HG02642 (cell line): ENCODE measurements around the gene ZFAND2B.
"Not testable (repeated sequence)": the region's sequence is repeated elsewhere in the genome, so short reads cannot be mapped to it uniquely, and the experiment has no call there.

Experiments used
- ATAC-seq: cut with Tn5 transposase; IDR thresholded peaks from one replicate; pipeline ENCODE4 v1.9.1; 2021; ENCODE audit warnings: mild to moderate bottlenecking; ENCODE audit not compliant: unreplicated experiment, poor library complexity

Gene ZFAND2B

DNA sequence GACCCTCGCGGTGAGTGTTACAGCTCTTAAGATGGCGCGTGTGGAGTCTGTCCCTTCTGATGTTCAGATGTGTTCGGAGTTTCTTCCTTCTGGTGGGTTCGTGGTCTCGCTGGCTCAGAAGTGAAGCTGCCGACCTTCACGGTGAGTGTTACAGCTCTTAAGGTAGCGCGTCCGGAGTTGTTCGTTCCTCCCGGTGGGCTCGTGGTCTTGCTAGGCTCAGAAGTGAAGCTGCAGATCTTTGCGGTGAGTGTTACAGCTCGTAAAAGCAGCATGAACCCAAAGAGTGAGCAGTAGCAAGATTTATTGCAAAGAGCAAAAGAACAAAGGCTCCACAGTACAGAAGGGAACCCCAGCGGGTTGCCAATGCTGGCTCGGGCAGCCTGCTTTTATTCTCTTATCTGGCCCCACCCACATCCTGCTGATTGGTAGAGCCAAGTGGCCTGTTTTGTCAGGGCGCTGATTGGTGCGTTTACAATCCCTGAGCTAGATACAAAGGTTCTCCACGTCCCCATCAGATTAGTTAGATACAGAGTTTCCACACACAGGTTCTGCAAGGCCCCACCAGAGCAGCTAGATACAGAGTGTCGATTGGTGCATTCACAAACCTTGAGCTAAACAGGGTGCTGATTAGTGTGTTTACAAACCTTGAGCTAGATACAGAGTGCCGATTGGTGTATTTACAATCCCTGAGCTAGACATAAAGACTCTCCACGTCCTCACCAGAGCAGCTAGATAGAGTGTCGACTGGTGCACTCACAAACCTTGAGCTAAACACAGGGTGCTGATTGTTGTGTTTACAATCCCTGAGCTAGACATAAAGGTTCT is 5.9 kb upstream of the ZFAND2B start:
- ATAC-seq: not testable (repeated sequence)

DNA sequence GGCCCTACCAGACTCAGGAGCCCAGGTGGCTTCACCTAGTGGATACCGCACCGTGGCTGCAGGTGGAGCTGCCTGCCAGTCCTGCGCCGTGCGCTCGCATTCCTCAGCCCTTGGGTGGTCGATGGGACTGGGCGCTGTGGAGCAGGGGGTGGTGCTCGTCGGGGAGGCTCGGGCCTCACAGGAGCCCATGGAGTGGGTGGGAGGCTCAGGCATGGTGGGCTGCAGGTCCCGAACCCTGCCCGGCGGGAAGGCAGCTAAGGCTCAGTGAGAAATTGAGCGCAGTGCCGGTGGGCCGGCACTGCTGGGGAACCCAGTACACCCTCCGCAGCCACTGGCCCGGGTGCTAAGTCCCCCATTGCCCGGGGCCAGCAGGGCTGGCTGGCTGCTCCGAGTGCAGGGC is 5.3 kb upstream of the ZFAND2B start:
- ATAC-seq: not testable (repeated sequence)

GRCh38 chr2:219204425-219205164 is 2.0 kb upstream of the ZFAND2B start:
- no peak for ATAC-seq

- no peak for ATAC-seq
Observed at GRCh38 chr2:219205165-219205538, 1.4 kb upstream of the ZFAND2B start.

GRCh38 chr2:219205981-219206327 is 628 bp upstream of the ZFAND2B start:
- no peak for ATAC-seq

- ATAC-seq: no peak
Observed at GRCh38 chr2:219207134-219207883, 727 bp downstream of the ZFAND2B start.

DNA sequence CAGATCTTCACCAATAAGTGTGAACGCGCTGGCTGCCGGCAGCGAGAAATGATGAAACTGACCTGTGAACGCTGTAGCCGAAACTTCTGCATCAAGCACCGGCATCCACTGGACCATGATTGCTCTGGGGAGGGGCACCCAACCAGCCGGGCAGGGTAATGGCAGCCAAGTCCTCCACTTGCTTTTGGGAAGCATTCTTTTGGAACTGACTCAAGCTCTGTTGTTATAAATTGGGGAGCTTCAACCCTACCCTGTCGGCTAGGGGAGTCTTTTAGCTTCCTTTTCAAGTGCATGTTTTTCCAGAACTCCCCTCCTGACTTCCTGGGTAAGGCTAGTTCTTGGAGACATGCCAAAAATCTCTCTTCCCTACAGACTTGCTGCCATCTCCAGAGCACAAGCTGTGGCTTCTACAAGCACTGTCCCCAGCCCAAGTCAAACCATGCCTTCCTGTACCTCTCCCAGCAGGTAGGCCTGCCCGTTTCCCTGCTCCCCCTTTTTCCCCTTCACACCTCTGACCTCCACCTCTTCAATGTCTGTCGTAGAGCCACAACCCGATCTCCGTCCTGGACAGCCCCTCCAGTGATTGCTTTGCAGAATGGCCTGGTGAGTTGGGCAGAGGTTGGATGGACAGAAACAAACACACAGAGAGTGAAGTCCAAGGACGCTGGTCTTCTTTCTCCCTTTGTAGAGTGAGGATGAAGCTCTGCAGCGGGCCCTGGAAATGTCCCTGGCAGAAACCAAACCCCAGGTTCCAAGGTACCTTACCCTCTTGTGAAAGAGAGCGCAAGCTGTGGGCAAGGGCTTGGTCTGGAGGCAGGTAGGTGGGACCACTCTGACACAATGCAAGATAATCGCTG is 1.5 kb downstream of the ZFAND2B start:
- no peak for ATAC-seq

DNA sequence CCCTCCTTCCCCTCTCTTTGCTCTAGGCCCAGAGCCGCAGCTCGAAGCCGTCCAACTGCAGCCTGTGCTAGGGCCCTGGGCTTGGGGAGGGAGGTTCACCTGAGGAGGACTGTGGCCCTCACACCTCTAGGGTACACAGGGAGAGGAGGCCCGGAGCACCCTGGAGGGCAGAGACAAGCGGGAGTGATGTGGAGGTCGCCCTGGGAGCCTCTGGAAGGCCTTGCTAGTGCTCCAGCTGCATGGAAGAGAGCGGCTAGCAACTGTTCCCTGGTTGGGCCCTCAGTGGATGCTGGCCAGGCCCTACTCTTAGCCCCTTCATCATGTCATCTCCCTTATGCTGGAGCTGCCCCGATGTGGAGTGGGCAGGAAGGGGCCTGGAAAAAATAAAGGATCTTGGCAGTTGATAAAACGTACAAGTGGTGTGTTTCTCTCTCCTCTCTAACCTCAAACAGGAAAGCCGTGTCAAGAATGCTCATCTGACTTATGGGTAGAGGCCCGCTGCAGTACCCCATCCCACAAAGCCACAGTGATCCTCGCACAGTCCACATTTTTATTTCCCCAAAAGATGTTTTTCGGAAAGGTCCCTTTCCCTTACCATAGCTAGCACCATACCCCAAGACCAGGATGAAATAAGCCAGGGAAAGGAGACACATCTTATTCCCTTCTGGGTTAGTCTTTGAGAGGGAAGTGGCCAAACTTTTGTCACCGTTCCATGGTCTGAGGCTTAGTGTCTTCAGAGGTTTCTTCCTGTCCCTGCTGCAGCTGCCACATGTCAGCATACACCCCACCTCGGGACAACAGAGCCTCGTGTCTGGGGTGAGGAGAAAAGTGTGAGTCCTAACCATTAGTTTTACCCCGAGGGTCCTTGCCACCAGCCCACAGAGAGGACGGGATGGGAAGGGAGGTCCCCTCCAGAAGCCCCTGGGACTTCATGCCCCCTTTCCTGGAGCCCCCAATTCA is 2.9 kb downstream of the ZFAND2B start:
- ATAC-seq: no peak

DNA sequence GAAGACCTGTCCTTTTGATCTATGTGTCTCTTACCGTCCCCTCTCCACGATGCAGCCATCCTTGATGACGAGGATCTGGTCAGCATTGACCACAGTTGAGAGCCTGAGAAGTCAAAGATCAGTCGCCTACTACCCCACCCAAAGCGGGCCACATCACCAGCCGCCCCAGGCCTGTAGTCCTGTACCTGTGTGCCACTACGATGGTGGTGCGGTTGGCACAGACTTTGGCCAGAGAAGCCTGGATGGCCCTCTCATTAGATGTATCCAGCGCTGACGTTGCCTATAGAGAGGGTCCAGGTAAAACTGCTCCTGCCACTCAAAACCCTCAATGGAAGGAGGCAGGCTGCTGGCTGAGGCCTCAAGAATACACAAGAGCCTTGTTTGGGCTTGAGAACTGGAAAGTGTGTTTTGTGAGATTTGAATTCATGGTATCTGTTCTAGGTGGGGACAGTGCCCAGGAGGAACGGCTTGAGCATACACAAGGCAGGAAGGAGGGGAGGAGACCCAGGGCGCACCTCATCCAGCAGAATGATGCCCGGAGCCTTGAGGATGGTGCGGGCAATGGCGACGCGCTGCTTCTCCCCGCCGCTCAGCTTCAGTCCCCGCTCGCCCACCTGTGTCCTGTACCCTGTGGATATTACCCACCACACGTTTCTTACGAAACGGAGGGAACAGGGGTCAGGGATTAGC is 3.8 kb downstream of the ZFAND2B start:
- no peak for ATAC-seq

DNA sequence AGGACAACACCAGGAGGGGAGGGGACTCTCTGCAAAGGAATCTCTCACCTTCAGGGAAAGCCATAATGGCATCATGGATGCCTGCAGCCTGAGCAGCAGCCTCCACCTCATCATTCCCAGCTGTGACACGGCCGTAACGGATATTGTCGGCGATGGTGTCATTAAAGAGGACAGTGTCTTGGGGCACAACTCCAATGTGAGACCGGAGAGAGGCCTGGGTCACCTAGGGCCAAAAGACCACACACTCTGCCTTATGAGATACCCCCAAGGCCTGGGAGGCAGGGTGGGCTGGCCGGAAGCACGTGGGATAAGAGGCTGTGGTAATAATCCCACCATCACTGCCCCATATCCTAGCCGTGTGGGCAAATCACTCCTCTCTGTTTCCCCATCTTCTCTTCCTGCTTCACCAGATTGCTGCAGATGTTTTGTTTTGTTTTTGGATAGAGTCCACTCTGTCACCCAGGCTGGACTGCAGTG is 4.3 kb downstream of the ZFAND2B start:
- no peak for ATAC-seq

DNA sequence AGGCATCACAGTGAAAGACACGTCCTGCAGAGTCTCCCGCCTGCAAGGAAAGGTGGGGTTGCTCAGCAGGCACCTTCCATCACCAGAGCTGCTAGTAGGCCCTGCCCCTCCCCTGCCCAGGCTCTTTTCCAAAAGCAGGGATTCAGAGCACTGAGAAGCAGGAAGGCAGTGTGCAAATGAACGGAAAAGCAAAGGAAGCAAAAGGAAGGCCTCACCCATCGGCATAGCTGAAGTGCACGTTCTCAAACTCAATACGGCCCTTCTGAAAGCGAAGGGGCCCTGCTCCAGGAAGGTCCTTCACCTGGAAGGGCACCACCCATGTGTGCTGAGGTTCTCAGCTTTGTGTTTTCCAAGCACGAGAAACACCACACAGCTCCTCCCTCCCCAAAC is 6.4 kb downstream of the ZFAND2B start:
- no peak for ATAC-seq

GRCh38 chr2:219213486-219214071 is 7.0 kb downstream of the ZFAND2B start:
- no peak for ATAC-seq

- ATAC-seq: no peak
Observed at GRCh38 chr2:219214141-219214540, 7.6 kb downstream of the ZFAND2B start.

- no peak for ATAC-seq
Observed at GRCh38 chr2:219214786-219215185, 8.2 kb downstream of the ZFAND2B start.

DNA sequence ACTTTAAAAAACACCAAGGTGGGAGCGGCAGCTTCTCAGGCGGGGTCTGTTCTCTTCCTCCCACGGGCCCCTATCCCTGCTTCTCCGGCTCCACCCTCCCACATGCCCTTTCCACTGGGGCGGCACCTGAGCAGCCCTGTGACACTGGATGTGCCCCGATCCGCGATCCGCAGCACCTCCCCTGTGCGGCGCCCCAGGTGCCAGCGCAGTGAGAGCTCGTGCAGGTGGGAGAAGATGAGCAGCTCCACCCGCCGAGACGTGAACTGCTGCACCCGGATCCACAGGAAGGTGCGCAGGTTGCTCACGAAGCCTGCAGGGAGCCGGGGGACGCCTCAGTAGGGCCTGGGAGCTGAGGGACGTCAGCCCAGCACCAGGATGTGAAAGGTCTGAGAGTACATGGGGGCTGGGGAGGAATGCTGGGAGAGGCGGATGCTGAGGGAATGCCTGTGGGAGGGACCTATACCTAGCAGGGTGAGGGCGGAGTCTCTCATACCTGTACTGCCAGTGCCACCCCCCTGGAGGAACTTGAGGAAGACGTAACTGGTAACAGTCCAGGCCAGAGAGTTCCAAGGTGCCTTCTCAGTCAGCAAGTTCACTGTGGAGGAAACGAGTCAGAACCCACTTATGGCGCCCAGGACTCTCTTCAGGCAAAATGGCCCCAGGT is 9.4 kb downstream of the ZFAND2B start:
- no peak for ATAC-seq

- ATAC-seq: no peak
Observed at GRCh38 chr2:219216535-219216915, 9.9 kb downstream of the ZFAND2B start.

DNA sequence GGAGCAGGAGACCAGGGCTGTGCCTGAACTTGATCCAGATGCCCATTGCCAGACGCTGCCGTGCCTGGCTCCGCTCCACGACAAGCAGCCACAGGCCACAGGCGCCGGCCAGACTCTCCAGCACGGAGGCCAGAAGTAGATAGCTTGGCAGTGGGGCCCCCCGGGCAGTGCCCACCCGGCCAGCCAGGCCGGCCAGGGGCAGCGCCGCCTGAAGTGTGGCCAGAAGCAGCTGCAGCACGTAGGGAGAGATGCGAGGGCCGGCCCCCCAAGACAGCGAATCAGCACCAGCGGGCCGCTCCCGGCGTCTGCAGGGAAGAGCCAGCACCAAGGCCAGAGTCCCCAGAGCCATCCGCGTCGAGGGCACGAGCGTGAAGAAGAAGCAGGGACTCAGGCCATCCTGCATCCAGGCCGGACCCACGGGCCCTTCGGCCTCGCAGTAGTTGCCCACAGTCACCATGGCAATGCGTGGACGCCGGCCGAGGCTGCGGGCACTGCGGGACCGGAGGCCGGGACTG is 11.7 kb downstream of the ZFAND2B start:
- ATAC-seq: peak; percentile 30
